ENCODE data around the gene NTRK1.

- TF ChIP-seq CTCF (IDR thresholded peaks at IDR 0.05): no peak
- no peak for TF ChIP-seq POLR2A (IDR thresholded peaks at IDR 0.05)
Observed at GRCh38 chr1:156865258-156865657, 4.6 kb downstream of the NTRK1 start.

Measured in lower leg skin (tissue), 3 donors.